NCI-H2227 (cell line): ENCODE results near the gene TBC1D2.
"Not testable (repeated sequence)": the region's sequence is repeated elsewhere in the genome, so short reads cannot be mapped to it uniquely, and the experiment has no call there.

Source experiments
- DNase-seq: peaks from one replicate; lab custom pipeline; 2025; ENCODE audit not compliant: unreplicated experiment; lab: John Stamatoyannopoulos, UW

Gene TBC1D2

DNA sequence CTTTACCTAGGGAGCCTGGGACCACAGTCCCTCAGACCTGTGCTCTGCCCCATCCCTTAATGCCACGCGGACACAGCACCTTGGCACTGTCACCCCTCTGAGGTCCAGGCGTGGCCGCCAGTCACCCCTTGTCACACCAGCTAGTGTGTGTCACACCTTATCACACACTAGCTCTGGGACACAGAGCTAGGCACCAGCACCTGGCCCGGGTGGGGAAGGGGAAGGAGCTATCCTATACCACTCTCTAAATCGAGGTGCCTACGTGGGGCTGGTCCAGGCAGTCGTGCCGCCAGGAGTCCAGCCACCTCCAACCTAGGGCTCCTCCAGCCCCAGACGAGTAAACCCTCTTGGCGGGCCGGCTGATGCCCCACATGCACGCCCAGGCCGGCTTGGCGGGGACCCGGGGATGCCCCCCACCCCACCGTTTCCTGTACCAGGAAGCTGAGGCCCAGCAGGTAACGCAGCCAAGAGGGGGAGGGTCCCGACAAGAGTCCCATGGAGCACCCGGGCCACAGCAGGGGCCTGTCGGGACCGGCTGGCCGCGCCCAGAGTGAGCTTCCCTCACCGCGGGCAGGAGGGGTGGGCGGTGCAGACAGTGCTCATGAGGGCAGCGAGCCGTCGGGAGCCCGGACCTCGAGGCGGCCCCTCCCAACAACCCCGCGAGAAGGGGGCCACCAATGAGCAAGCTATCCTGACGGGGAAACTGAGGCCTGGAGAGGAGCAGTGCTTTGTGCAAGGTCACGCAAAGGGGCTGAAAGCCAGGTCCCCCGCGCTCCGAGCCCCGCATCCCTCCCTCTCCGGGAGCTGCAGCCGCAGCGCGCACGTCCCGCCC, 63.6 kb downstream of the TBC1D2 start:
- DNase-seq = peak; percentile 28

DNA sequence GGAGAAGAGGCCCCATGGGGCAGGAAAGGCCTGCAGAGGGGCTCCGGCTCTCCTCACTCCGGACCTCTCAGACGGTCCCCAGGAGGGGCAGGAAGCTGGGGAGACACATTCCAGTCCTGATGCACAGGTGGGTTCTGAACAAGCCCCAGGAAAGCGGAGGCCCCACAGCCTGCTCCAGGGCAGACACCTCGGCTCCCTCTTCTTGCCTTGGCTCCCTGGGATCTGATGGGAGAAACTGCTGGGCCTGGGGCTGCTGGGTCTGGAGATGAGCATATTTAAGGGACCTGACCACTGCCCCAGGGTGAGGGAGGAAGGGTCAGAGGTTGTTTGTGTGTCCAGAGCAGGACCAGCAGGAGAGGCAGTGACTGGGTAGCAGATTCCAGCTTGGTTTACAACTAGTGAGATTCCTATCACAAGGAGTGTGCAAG, 64.3 kb downstream of the TBC1D2 start:
- no peak for DNase-seq

GRCh38 chr9:98190757-98191105, 64.7 kb downstream of the TBC1D2 start:
- DNase-seq = no peak

DNA sequence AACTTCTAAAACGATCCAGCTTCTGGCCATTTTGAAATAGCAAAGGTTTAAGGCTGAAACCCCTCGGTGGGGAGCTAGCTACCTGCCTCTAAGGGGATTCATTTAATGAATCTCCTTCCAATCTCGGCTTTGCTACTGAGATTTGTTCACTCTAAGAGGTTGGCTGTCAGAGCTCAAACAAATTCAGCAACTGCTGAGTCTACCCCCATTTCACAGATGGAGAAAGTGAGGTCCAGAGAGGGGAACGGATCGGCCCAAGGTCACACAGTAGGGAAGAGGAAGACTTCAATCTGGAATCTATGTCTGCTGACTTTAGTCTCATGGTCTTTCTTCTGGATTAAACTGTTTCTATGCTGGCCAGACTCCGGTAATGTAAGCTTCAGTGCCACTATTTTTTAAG, 66.0 kb downstream of the TBC1D2 start:
- no peak for DNase-seq

DNA sequence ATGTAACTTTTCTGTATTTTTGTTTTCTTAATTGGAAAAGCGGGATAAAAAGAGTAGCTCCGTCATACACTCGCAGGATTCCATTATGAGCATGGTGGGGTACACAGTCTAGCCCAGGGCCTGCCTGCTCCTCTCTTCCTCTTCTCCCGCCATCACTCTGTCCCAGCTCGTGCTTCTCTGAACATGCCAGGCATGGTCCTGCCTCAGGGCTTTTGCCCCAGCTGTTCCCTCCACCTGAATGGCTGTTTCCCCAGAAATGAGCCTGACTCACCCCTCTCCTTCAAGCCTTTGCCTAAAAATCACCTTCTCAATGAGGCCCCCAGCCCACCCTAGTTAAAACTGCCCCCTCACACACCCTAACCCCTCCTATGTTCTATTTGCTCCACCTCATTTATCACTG, 67.5 kb downstream of the TBC1D2 start:
- no peak for DNase-seq

DNA sequence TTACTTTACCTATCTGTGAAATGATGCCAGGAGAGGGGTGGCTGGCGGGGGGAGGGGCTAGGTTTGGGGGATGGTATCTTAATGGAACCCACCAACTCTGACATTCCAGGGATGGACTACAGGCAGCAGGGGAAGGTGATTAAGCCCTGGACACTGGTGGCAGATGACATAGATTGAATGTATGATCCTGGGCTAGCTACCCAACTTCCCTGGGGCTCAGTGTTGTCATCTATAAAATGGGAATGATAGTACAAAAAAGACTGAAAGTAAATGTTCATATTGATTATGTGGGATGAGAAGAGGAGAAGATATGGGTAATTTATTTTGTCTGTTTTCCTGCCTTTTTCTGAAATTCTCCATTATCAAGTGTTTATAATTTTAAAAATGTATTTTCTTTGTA, 69.2 kb downstream of the TBC1D2 start:
- DNase-seq = no peak

GRCh38 chr9:98185611-98186171, 69.8 kb downstream of the TBC1D2 start:
- DNase-seq = no peak

GRCh38 chr9:98185021-98185567, 70.4 kb downstream of the TBC1D2 start:
- no peak for DNase-seq

DNA sequence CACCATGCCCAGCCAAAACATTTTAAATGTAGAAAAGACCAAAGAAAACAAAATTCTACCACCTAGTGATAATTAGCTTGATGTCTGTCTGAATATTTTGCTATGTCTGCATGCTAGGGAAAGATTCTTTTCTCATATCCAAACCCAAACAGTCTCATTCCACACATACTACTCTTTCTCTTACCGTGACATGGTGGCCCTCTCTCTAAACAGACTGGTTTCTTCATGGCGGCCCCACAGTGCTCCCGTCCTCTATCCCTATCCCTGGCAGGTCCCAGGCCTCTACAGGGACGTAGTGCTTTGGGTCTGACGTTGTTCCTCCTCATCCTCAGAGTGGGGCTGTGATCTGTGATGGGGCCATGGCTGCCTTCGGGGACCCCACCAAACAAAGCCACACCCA, 71.1 kb downstream of the TBC1D2 start:
- DNase-seq = no peak

- no peak for DNase-seq
Observed at GRCh38 chr9:98182889-98183599, 72.4 kb downstream of the TBC1D2 start.

- no peak for DNase-seq
Observed at GRCh38 chr9:98182069-98182820, 73.2 kb downstream of the TBC1D2 start.

DNA sequence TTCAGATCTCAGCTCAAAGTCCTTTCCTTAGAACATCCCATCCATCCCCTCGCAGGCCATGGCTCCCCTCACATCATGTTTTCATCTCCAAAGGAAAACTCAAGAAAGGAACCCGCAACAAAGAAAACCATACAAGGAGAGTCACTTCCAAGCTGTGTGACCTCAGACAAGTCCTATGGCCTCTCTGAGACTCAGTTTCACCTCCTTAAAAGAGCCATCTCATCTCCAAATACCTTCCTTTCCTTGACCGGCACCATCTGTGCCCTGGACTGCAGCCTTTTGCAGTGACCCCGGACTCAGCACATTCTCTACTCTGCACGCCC, 73.7 kb downstream of the TBC1D2 start:
- no peak for DNase-seq

DNA sequence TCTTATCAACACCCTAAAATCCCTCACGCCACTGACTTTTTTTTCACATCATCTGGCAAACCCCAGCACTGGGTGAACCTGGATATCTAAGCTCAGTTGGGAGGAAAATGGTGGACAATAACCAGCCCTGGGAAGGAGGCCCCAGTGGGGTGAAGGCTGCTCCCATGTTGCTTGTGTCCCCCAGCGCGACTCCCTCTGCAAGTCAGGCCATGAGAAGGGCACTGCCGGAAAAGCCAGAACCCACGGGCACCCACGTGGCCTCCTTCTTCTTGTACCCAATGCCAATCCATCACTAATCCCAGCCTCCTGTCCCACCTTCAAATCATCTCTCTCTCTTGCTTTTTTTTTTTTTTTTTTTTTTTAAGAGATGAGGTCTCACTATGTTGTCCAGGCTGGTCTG, 74.5 kb downstream of the TBC1D2 start:
- DNase-seq = no peak

GRCh38 chr9:98178874-98179850, 76.3 kb downstream of the TBC1D2 start:
- DNase-seq = no peak

DNA sequence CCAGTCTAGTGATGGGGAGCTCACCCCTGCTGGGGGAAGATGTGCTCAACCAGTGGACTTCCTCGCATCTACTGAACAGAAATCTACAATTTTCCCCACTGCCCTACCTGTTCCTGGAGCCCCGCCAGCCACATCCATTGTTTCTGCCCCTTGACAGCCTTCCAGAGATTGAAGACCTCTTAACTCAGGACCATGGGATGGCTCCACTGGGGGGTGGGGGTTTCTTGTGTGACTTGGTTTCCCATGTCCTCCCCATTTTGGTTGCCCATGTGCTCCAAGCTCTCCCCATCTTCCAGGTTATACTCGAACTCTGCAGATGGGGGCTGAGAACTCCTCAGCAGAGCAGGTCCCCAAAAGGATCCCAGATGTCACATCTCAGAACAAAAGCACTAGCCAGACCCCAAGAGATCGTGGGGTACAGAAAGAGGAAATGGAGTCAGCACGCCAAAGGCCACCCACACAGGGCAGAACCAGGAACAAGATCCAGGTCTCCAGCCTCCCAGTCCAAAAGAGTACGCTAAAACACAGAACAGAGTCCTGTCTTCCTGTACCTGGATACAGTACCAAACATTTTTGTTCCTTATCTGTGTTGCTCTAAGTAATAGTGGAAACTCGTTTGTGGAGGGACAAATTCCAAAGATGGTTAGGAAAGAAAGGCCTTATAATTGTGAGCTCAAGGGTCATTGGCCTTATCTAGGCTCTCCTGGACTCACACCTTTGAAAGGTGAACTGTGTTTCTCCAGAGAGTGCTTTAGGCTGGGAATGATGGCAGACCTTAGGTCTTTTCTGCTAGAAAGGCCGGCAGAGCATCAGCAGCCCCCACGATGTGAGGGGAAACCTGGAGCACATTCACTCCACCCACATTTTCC, 78.8 kb downstream of the TBC1D2 start:
- DNase-seq = no peak

- no peak for DNase-seq
Observed at GRCh38 chr9:98175762-98176161, 79.7 kb downstream of the TBC1D2 start.

GRCh38 chr9:98175028-98175569, 80.3 kb downstream of the TBC1D2 start:
- DNase-seq = no peak

- DNase-seq = not testable (repeated sequence)
Observed at GRCh38 chr9:98174502-98174918, 80.9 kb downstream of the TBC1D2 start.

DNA sequence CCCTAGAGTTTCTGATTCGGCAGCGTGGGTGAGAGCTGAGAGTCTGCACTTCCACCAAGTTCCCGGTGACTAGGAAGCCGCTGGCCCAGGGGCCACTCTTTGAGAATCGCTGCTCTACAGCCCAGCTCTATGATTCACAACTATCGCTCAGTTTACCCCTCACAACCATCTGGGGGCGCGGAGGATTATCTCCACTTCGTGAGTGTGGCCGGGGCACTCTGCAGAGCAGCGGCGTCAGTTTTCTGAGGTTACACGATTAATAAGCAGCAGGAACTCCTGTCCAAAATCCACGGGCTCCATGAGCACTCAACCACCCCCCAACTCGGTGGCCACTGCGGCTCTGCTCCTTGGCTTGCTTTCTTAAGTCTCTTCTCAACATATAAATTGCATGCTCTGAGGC, 82.3 kb downstream of the TBC1D2 start:
- DNase-seq = no peak
